ENCODE results near the gene RSPH6A.

Gene RSPH6A

GRCh38 chr19:45754323-45754722 is 60.8 kb downstream of the RSPH6A start:
- TF ChIP-seq EGR1 (IDR thresholded peaks at IDR 0.05) (no peak), TEAD4 (IDR thresholded peaks at IDR 0.05) (no peak), RAD21 (IDR thresholded peaks at IDR 0.05; ENCODE audit: low read depth) (no peak), TCF12 (IDR thresholded peaks at IDR 0.05; ENCODE audit: low read depth) (no peak), FOXM1 (IDR thresholded peaks at IDR 0.05; ENCODE audit: borderline replicate concordance, low read depth) (no peak), ZBTB7A (IDR thresholded peaks at IDR 0.05; ENCODE audit: low read depth) (no peak), CREB1 (IDR thresholded peaks at IDR 0.05; ENCODE audit: low read depth) (no peak), EP300 (IDR thresholded peaks at IDR 0.05; ENCODE audit: borderline replicate concordance) (no peak), MAX (IDR thresholded peaks at IDR 0.05) (no peak), CEBPB (IDR thresholded peaks at IDR 0.05) (no peak), YY1 (IDR thresholded peaks at IDR 0.05; ENCODE audit: low read depth) (no peak), NFIC (IDR thresholded peaks at IDR 0.05) (no peak)
- TF ChIP-seq, protein P1, sequence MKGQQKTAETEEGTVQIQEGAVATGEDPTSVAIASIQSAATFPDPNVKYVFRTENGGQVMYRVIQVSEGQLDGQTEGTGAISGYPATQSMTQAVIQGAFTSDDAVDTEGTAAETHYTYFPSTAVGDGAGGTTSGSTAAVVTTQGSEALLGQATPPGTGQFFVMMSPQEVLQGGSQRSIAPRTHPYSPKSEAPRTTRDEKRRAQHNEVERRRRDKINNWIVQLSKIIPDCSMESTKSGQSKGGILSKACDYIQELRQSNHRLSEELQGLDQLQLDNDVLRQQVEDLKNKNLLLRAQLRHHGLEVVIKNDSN (IDR thresholded peaks at IDR 0.05) = no peak
- TF ChIP-seq, protein P2, sequence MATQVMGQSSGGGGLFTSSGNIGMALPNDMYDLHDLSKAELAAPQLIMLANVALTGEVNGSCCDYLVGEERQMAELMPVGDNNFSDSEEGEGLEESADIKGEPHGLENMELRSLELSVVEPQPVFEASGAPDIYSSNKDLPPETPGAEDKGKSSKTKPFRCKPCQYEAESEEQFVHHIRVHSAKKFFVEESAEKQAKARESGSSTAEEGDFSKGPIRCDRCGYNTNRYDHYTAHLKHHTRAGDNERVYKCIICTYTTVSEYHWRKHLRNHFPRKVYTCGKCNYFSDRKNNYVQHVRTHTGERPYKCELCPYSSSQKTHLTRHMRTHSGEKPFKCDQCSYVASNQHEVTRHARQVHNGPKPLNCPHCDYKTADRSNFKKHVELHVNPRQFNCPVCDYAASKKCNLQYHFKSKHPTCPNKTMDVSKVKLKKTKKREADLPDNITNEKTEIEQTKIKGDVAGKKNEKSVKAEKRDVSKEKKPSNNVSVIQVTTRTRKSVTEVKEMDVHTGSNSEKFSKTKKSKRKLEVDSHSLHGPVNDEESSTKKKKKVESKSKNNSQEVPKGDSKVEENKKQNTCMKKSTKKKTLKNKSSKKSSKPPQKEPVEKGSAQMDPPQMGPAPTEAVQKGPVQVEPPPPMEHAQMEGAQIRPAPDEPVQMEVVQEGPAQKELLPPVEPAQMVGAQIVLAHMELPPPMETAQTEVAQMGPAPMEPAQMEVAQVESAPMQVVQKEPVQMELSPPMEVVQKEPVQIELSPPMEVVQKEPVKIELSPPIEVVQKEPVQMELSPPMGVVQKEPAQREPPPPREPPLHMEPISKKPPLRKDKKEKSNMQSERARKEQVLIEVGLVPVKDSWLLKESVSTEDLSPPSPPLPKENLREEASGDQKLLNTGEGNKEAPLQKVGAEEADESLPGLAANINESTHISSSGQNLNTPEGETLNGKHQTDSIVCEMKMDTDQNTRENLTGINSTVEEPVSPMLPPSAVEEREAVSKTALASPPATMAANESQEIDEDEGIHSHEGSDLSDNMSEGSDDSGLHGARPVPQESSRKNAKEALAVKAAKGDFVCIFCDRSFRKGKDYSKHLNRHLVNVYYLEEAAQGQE (IDR thresholded peaks at IDR 0.05; ENCODE audit: low read depth) = no peak

GRCh38 chr19:45753548-45753947 is 61.6 kb downstream of the RSPH6A start:
- TF ChIP-seq, protein P1 (IDR thresholded peaks at IDR 0.05) = no peak
- TF ChIP-seq, protein P2 (IDR thresholded peaks at IDR 0.05; ENCODE audit: low read depth) = no peak
- TF ChIP-seq RAD21 (IDR thresholded peaks at IDR 0.05; ENCODE audit: low read depth) (no peak), TCF12 (IDR thresholded peaks at IDR 0.05; ENCODE audit: low read depth) (no peak), TAF1 (IDR thresholded peaks at IDR 0.05; ENCODE audit: low read depth) (no peak), FOXM1 (IDR thresholded peaks at IDR 0.05; ENCODE audit: borderline replicate concordance, low read depth) (no peak)

DNA sequence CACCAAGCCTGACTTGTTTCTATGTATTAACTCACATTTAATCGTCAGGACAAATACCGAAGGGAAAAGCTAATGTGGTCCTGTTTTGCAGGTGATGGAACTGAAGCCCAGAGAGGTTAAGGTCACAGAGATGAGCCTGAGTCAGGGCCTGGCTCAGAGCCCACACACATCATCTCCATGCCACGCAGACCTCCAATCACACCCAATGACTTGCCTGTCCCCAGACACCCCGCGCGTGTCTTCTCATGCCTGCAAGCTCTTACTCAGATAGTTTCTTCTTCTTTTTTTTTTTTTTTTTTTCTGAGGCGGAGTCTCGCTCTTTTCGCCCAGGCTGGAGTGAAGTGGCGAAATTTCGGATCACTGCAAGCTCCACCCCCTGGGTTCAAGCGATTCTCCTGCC is 62.5 kb downstream of the RSPH6A start:
- TF ChIP-seq TAF1 (IDR thresholded peaks at IDR 0.05; ENCODE audit: low read depth) = no peak
- no peak for TF ChIP-seq TCF12 (IDR thresholded peaks at IDR 0.05; ENCODE audit: low read depth)
- TF ChIP-seq MAX (IDR thresholded peaks at IDR 0.05) = no peak
- no peak for TF ChIP-seq TEAD4 (IDR thresholded peaks at IDR 0.05)

GRCh38 chr19:45747513-45747912 is 67.6 kb downstream of the RSPH6A start:
- TF ChIP-seq YY1 (IDR thresholded peaks at IDR 0.05; ENCODE audit: low read depth) = no peak
- no peak for TF ChIP-seq CREB1 (IDR thresholded peaks at IDR 0.05; ENCODE audit: low read depth)

DNA sequence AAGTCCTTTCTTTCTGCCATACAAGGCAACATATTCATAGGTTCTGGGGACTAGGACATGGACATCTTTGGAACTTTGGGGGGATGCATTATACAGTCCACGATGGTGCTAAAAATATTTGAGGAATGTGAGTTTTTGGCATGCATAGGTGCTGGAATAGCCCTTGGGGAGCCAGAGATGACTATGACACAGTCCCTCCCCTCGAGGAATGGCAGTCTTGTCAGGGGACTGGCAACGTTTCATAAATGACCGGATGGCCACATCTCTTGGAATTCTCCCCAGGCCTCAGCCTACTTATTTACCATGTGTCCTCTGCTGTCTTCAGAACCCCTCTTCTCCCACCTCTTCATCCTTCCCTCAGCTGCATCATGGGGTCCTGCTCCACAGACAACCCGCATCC is 68.2 kb downstream of the RSPH6A start:
- no peak for TF ChIP-seq CEBPB (IDR thresholded peaks at IDR 0.05)
- TF ChIP-seq CREB1 (IDR thresholded peaks at IDR 0.05; ENCODE audit: low read depth) = no peak
- TF ChIP-seq NFIC (IDR thresholded peaks at IDR 0.05) = no peak
- TF ChIP-seq TCF12 (IDR thresholded peaks at IDR 0.05; ENCODE audit: low read depth) = no peak
- no peak for TF ChIP-seq TEAD4 (IDR thresholded peaks at IDR 0.05)
- no peak for TF ChIP-seq EP300 (IDR thresholded peaks at IDR 0.05; ENCODE audit: borderline replicate concordance)
- TF ChIP-seq FOXM1 (IDR thresholded peaks at IDR 0.05; ENCODE audit: borderline replicate concordance, low read depth) = no peak
- TF ChIP-seq ZBTB7A (IDR thresholded peaks at IDR 0.05; ENCODE audit: low read depth) = no peak

Data from Ishikawa (cell line).